GM13977 (cell line): ENCODE measurements around the gene LARP7.
"Not testable (repeated sequence)": the region's sequence is repeated elsewhere in the genome, so short reads cannot be mapped to it uniquely, and the experiment has no call there.

Experiments
- DNase-seq: peaks from one replicate; pipeline ENCODE4 v3.0.0; 2012; ENCODE audit warnings: low spot score
- CTCF ChIP-seq: IDR thresholded peaks from 2 replicates; pipeline ENCODE4 v1.5.1; 2012; ENCODE audit warnings: mild to moderate bottlenecking, control low read depth; ENCODE audit not compliant: insufficient read depth; ENCODE audit errors: extremely low read depth, missing control alignments
- in situ Hi-C: fragments of 300-500 bp; cut with MboI; formaldehyde crosslinking; loops from one replicate; pipeline ENCODE4 v1.12.0; 2022; ENCODE audit warnings: low sequenced_read_pairs, low pct_unique_long_range_greater_than_20kb, mixed read lengths, inconsistent platforms; ENCODE audit not compliant: unreplicated experiment

LARP7 gene

GRCh38 chr4:112649055-112649408 lies 12.1 kb downstream of the LARP7 start:
- in situ Hi-C loops, result no loop called here
- DNase-seq, result no peak
- TF ChIP-seq CTCF, result no peak

GRCh38 chr4:112650332-112650731 lies 13.4 kb downstream of the LARP7 start:
- in situ Hi-C loops, result no loop called here
- DNase-seq, result no peak
- no peak for TF ChIP-seq CTCF

GRCh38 chr4:112651641-112652040 lies 14.7 kb downstream of the LARP7 start:
- in situ Hi-C loops, result no loop called here
- TF ChIP-seq CTCF, result no peak
- no peak for DNase-seq

GRCh38 chr4:112652216-112652615 lies 15.3 kb downstream of the LARP7 start:
- in situ Hi-C loops, result no loop called here
- TF ChIP-seq CTCF, result no peak
- no peak for DNase-seq

GRCh38 chr4:112655270-112655669 lies 18.3 kb downstream of the LARP7 start:
- no peak for DNase-seq
- in situ Hi-C loops, result no loop called here
- TF ChIP-seq CTCF, result no peak

- in situ Hi-C loops, DNase-seq: not testable (repeated sequence)
Observed at GRCh38 chr4:112656115-112656514, 19.2 kb downstream of the LARP7 start.

- no peak for DNase-seq
- in situ Hi-C loops, result no loop called here
- TF ChIP-seq CTCF, result no peak
Observed at GRCh38 chr4:112664611-112665010, 27.7 kb downstream of the LARP7 start.
